Activated CD4-positive, alpha-beta T cell treated with anti-CD3 and anti-CD28 coated beads for 1 hour (primary cell): ENCODE measurements around the gene RTN4RL2.
A peak's percentile ranks its signal among the peaks of the same experiment; 100 is the strongest.

Experiments used
- DNase-seq: peaks from one replicate; pipeline ENCODE4 v3.0.0-alpha.2; 2020

RTN4RL2 gene

GRCh38 chr11:57463671-57464538, 3.6 kb downstream of the RTN4RL2 start:
- no peak for DNase-seq

- DNase-seq = no peak
Measured at GRCh38 chr11:57464539-57465181, 4.3 kb downstream of the RTN4RL2 start.

- DNase-seq = no peak
Measured at GRCh38 chr11:57466680-57467079, 6.4 kb downstream of the RTN4RL2 start.

- no peak for DNase-seq
Measured at GRCh38 chr11:57467508-57468157, 7.3 kb downstream of the RTN4RL2 start.

DNA sequence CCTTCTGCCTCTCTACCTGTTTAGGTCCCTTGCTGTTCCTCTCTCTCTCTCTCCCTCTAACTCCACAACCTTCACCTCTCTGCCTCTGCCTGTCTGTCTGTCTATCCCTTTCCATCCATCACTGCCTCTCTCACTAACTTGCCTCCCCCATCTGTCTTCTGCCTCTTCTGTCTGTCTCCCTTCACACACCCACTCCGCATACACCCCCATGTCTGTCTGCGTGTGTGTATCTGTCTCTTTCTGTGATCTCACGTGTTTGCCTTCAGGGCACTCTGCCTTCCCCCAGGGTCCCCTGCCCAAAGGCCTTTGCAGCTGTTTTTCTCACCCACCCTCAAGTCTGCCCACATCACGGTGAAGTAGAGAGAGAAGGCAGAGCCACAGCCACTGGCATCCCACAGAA, 7.9 kb downstream of the RTN4RL2 start:
- DNase-seq = no peak

- DNase-seq = no peak
Measured at GRCh38 chr11:57469268-57469667, 8.9 kb downstream of the RTN4RL2 start.

DNA sequence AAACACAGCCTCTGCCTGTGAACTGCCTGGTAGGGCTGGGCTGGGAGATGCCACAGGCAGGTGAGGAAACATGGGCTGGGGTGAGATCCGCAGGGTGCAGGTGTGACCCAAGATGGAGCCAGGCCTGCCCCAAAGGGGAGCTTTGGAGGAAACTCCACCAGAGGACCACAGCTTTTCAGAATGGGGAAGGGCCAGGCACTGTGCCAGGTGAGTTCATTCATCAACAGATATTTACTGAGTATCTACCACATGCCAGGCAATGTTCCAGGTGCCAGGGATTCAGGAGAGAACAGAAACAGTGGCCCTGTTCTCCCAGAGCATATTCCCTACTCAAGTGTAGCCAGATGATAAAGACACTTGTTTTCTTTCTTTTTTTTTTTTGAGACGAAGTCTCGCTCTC, 11.2 kb downstream of the RTN4RL2 start:
- DNase-seq = no peak

DNA sequence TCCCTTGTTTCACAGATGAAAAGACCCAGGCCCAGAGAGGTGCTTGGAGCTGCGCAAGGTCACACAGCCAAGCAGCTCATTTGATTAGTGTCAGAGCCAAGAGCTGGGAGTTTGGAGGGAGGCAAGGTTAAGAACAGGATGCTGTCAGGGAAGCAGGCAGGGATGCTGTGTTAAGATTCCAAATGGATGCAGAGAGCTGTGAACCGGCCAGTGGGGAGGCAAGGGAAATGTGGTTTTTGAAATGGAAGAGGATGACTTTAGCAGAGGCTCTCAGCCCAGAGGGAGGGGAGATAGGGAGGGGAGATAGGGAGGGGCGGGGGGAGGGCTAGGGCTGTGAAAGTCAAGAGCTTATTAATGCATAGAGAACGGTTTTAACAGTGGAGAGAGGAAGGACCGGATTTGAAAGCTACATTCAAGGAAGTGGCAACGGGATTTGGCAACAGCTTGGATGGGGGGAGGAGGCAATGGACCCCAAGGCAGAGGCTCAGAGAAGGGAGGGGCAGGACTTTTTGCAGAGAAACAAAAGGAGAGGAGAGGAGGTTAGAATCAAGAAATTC, 13.0 kb downstream of the RTN4RL2 start:
- no peak for DNase-seq

- DNase-seq = no peak
Measured at GRCh38 chr11:57474017-57474802, 13.9 kb downstream of the RTN4RL2 start.

DNA sequence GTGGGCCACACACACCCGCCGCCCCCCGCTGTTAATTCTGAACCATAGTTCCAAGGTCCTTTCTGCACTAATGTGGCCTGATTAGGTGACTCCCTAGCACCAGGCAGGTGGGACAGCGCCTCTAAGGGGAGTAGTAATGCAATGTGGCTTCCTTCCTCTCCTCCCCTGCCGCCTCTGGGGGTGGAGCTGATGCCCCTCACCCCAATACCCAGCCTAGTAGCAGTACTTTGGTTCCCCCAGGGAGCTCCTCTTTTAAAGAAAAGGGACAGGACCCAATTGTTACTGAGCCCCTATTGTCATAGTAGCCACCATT, 14.4 kb downstream of the RTN4RL2 start:
- DNase-seq = no peak

DNA sequence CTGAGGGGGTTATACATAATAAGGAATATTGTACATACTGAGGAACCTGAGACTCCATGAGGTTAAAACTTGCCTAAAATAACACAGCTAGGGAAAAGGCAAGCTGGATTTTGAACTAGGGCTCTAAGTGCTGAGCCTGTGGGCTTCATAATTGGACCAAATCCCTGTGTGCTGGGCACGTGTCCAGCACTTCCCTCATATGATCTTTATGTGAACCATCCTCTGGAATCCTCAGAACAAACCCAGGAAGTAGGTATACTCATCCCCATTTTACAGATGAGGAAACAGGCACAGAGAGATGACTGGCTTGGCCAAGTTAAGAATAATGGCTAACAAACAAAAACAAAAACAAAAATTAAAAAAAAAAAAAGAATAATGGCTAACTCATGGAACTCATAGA, 14.9 kb downstream of the RTN4RL2 start:
- no peak for DNase-seq

DNA sequence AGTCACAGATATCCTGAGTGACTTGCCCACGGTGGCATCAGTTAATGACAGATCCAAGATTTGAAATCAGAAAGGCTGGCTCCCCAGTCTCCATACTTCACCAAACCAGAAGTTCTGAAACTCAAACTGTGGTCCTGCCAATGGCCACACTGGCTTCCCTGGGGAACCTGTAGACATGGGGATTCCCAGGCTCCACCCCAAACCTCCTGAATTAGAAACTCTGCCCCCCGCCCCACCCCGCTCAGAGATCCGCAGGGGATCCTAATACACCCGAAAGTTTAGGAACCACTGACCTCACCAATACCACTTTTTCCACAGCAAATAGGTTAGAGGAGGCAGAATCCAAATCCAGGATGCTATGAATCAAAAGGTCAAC, 15.3 kb downstream of the RTN4RL2 start:
- no peak for DNase-seq

DNA sequence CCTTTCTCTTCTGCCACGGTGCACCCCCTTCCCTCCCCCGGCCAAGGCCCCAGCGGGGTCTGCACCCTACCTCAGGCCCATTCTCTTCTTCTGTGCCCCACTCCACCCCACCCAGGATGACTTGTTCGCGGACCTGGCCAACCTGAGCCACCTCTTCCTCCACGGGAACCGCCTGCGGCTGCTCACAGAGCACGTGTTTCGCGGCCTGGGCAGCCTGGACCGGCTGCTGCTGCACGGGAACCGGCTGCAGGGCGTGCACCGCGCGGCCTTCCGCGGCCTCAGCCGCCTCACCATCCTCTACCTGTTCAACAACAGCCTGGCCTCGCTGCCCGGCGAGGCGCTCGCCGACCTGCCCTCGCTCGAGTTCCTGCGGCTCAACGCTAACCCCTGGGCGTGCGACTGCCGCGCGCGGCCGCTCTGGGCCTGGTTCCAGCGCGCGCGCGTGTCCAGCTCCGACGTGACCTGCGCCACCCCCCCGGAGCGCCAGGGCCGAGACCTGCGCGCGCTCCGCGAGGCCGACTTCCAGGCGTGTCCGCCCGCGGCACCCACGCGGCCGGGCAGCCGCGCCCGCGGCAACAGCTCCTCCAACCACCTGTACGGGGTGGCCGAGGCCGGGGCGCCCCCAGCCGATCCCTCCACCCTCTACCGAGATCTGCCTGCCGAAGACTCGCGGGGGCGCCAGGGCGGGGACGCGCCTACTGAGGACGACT, 15.9 kb downstream of the RTN4RL2 start:
- no peak for DNase-seq

DNA sequence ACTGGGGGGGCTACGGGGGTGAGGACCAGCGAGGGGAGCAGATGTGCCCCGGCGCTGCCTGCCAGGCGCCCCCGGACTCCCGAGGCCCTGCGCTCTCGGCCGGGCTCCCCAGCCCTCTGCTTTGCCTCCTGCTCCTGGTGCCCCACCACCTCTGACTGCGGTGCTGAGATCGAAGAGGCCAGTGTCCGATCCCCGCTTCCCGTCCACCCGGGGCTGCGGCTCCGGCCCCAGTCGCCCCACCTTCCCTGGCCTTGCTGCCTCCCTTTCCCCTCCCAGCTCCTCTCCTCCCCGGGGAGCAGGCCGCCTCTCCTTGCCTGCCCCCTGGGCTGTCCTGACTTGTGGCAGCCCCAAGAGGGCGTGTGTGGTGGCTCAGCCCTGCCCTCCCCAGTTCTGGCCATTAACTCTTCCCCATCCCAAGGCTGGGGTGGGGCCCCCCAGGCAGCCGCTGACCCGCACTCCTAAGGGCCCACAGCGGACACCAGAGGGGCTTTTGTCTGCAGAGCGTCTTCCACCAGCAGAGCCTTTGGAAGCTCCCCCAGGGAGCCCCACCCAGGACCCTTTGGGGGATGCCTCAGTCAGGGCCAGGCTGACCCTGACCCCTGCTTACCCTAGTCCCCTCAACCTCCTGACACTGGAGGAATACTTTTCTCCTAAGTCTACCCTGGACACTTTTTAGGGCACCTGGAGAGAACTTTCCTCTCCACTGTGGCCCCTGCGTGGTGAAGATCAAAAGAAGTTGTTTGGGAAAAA, 16.6 kb downstream of the RTN4RL2 start:
- DNase-seq = no peak

DNA sequence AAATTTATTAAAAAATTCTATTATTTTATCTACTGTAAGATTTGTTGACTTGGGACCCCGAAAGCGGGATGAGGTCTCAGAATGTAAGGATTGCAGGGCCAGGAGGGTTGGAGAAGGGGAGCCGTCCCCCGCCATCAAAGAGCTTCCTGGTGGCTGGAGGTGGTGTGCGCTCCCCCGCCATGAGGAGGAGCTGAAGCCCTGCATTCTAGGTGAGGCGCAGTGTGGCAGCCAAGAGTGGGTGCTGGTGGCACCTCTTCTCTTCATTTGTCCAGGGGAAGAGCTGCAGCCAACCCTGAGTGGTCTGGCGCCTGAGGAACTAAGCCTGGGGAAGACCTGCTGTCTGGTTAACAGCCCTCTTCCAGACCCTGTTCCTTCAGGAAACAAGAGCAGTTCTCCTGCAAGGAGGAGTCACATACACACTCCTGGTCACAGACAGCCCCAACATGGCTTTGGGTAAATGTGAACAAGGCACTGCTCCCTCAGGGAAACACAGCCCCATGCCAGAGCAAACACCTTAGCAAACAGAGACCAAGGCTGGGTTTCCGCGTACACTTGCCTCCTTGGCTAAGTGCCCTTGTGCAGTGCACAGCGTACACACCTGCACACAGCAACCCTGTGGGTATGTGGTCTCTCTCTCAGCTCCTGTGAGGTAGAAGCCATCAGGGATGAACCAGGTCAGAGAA, 17.3 kb downstream of the RTN4RL2 start:
- DNase-seq = no peak

DNA sequence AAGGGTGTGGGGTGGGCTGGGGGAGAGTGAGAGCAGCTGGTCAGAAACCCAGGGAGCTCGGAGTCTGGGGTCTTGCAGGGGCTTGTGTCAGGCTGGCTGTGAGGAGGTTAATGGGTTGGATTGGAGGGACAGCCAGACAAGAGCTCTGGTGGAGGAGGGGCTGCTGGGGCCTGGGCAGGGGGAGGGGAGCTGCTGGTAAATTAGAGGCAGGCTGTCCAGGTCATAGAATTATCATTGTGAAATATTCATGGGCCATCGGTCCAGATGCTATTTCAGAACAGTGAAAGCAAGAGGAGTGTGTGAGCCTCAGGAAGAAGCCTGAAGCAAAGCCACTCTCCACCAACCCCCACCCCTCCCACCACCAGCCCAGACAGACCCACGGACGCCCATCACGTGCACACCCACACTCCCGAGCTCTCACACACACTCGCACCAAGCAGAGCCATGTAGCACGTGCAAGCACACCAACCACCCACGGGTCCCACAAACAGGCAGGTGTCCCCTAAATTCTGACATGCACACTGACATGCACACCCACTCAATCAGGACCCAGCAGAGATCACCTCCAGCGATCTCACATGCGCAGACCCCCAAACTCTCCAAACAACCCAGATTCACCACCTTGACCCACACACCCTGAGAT, 18.8 kb downstream of the RTN4RL2 start:
- DNase-seq = no peak

GRCh38 chr11:57479911-57480310, 19.6 kb downstream of the RTN4RL2 start:
- no peak for DNase-seq

- DNase-seq = peak; percentile 39
Measured at GRCh38 chr11:57480409-57481137, 20.2 kb downstream of the RTN4RL2 start.

- DNase-seq = no peak
Measured at GRCh38 chr11:57481315-57481714, 21.0 kb downstream of the RTN4RL2 start.
